Nephron progenitor cell (in vitro differentiated cells): ENCODE results near the gene DYNLT2B.

Experiments used
- DNase-seq: peaks from one replicate; pipeline ENCODE4 v3.0.0; 2021
- H3K27ac Mint-ChIP-seq: 2 replicates; pipeline ENCODE4 v1.8.0; 2021; ENCODE audit warnings: mild to moderate bottlenecking, moderate library complexity, mixed read lengths
- H3K27me3 Mint-ChIP-seq: 2 replicates; pipeline ENCODE4 v1.8.0; 2021; ENCODE audit warnings: mild to moderate bottlenecking, low read depth, mixed read lengths; ENCODE audit not compliant: poor library complexity
- H3K36me3 Mint-ChIP-seq: 2 replicates; pipeline ENCODE4 v1.8.0; 2021; ENCODE audit warnings: low read depth, mixed read lengths
- H3K4me1 Mint-ChIP-seq: 2 replicates; pipeline ENCODE4 v1.8.0; 2021; ENCODE audit warnings: mixed read lengths
- H3K4me3 Mint-ChIP-seq: 2 replicates; pipeline ENCODE4 v1.8.0; 2021; ENCODE audit warnings: mild to moderate bottlenecking, moderate library complexity, mixed read lengths
- H3K9me3 Mint-ChIP-seq: 2 replicates; pipeline ENCODE4 v1.8.0; 2021; ENCODE audit warnings: mild to moderate bottlenecking, moderate library complexity, mixed read lengths
- CTCF ChIP-seq: fragments of 200-600 bp; sonication (generic); IDR thresholded peaks from 2 replicates; pipeline ENCODE4 v1.5.0; 2021; ENCODE audit warnings: antibody characterized with exemption

Gene DYNLT2B

DNA sequence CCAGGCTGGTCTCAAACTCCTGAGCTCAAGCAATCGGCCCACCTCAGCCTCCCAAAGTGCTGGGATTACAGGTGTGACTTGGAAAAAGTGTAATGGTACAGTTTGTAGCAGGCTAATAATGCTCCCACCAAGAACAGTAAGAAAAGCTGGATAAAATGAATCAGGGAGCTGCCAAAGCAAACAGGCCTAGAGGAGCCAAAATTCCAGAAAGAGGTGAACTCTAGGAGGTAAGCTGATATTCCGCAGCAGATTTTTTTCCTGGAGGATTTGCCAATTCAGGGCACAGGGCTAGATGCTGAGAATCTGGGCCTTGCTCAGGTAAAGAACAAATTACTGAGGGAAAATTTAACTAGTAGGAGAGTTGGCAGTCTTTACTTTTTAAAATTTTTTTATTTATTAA is 19.5 kb downstream of the DYNLT2B start:
- H3K9me3 Mint-ChIP-seq = no peaks in the 10 kb centered on the region
- H3K4me1 Mint-ChIP-seq = no peaks in the 10 kb centered on the region
- peaks cover 4% of the 10 kb centered on the region for H3K27me3 Mint-ChIP-seq
- no peak overlapping the region for H3K4me3 Mint-ChIP-seq
- H3K36me3 Mint-ChIP-seq = peaks cover 48% of the 10 kb centered on the region
- H3K27ac Mint-ChIP-seq = peak overlapping the region; percentile 61
- DNase-seq = no peak
- no peak for TF ChIP-seq CTCF

DNA sequence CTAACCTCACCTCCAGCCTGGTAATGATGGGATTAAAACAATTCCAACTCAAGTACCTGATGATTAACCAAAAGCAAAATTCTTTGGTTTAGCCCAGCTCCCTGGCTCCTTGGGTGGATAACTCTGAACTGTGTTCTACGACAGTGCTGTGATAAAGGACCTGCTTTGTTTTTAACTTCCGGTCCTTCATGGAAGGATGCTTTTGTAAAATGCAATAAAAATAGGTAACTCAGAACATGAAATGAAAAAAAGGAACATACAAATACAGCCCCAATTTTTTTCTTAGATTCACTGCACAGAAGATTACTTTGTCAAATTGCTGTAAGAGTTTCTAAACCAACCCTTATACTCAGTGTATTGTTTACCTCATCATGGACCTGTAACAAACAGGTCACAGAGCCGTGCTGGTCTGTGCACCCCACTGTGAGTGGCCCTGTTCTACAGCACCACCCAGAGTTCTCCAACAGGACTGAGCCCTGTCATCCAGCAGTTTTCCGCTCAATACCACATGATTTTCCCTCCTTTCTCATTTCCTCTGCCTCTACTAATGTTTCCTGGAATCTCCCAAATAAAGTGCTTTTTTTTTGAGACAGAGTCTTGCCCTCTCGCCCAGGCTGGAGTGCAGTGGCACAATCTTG is 25.6 kb downstream of the DYNLT2B start:
- Mint-ChIP-seq H3K4me1 (peaks cover 15% of the 10 kb centered on the region), H3K4me3 (no peak overlapping the region)
- no peak for TF ChIP-seq CTCF

DNA sequence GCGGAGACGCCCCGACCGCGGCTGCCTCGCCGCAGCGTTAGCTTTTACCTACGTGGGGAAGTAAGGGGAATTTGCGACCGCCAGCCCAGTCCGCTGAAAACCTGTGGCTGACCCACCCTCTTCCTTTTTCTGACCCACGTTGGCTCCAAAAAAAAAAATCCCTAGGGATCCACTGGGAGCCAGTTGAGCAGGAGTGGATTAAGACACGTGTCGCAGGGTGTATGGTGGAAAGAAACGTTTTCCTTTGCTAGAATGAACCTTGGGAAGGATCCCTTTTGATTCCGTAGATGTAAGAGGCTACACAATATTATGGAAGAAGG is 29.9 kb downstream of the DYNLT2B start:
- Mint-ChIP-seq H3K27me3 (no peaks in the 10 kb centered on the region), H3K36me3 (peaks cover 8% of the 10 kb centered on the region), H3K27ac (no peak overlapping the region), H3K4me1 (peaks cover 43% of the 10 kb centered on the region), H3K4me3 (peak overlapping the region; percentile 97), H3K9me3 (no peaks in the 10 kb centered on the region)
- DNase-seq = no peak
- no peak for TF ChIP-seq CTCF

More for the DNA sequence above, 25.6 kb downstream of the DYNLT2B start:
- no peaks in the 10 kb centered on the region for H3K9me3 Mint-ChIP-seq
- H3K27me3 Mint-ChIP-seq = no peaks in the 10 kb centered on the region
- peaks cover 15% of the 10 kb centered on the region for H3K36me3 Mint-ChIP-seq
- H3K27ac Mint-ChIP-seq = peak overlapping the region; percentile 57
- DNase-seq = no peak

DNA sequence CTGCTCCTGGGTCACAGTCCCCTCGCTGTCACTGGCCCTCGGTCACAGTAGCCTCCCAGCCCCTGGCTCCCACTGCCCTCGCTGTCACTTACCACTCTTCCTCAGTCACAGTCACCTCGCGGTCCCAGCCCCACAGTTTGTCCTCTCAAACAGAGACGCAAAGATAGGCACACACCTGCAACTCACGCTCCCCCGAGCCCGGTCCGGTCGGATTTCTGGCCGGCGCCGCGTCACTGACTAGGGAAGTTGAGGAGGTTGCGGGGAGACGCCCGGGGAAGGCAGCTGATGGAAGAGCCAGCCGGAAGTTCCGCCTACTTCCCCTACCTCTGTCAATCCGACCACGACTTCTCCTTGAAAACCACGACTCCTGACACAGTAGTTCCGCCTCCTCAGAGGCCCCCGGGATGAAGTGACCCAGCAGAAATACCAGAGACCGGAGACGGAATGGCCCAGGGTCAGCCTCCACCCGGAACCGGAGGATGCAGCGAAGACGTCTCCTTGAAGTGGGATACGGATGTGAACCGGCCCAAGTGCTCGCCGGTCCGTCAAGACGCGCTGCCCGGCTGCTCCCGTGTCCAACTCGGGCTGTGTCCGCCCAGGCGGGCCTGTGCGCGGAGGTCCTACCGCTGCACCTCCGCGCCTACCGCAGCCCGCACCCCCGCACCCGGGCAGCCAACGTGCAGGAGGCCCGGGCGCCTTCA is 30.4 kb downstream of the DYNLT2B start, which contains the start of gene PCYT1A:
Gene PCYT1A, minus strand, starts transcription at position 287 of the 701 bp plus-strand sequence. CDS start 17,195 bp downstream, outside the sequence.
- no peak for TF ChIP-seq CTCF
- H3K27me3 Mint-ChIP-seq = no peaks in the 10 kb centered on the region
- H3K4me1 Mint-ChIP-seq = peaks cover 43% of the 10 kb centered on the region
- peak within 1 kb of the TSS; percentile 97 for H3K4me3 Mint-ChIP-seq
- H3K36me3 Mint-ChIP-seq = peaks cover 8% of the 10 kb centered on the region
- peak; percentile 87 for DNase-seq
- peak within 1 kb of the TSS; percentile 99 for H3K27ac Mint-ChIP-seq
- H3K9me3 Mint-ChIP-seq = no peaks in the 10 kb centered on the region

DNA sequence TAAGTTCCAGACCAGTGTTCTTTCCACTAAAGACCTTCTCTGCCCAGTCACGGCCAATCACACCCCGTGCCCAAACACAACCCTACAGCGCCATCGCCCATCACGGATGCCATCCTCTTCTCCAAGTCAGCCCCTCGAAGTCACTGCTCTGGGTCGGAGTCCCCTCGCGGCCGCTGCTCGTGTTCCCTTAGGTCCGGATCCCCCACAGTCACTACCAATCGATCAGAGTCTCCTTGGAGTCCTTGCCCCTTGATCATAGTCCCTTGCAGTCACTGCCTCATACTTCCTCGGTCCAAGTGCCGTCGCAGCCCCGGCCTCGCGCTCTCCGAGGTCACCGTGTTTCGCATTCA is 31.0 kb downstream of the DYNLT2B start:
- Mint-ChIP-seq H3K27me3 (no peaks in the 10 kb centered on the region), H3K4me3 (peak overlapping the region; percentile 97), H3K27ac (peak overlapping the region; percentile 99), H3K4me1 (peaks cover 43% of the 10 kb centered on the region), H3K9me3 (no peaks in the 10 kb centered on the region), H3K36me3 (peaks cover 8% of the 10 kb centered on the region)
- TF ChIP-seq CTCF = no peak
- no peak for DNase-seq

DNA sequence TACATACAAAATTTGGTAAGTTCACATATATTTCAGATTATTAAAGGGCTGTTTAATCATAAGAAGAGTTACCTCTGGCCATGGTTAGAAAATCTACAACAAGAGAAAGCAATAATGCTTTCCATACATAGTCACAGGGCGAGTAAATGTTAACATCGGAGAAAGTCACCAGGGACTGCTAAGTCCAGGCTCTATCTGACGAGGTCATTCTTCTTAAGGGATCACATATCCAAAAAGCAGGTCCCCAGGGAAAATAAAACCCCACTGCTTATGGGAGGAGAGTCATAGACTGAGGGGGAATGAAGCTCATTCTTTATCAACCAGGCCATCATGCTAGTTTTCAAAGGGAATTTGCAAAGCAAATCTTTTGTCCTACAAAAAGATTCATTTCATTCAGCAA is 33.6 kb downstream of the DYNLT2B start:
- H3K27me3 Mint-ChIP-seq = no peaks in the 10 kb centered on the region
- peaks cover 45% of the 10 kb centered on the region for H3K4me1 Mint-ChIP-seq

More for the DNA sequence above, 33.6 kb downstream of the DYNLT2B start:
- Mint-ChIP-seq H3K27ac (no peak overlapping the region), H3K9me3 (no peaks in the 10 kb centered on the region), H3K4me3 (no peak overlapping the region), H3K36me3 (peaks cover 9% of the 10 kb centered on the region)
- TF ChIP-seq CTCF = no peak
- DNase-seq = no peak
